Right cardiac atrium (tissue), 5 donors: ENCODE data around the gene FREM2. TPM values are rescaled to one million over a fixed set of nuclear protein-coding genes. Genes with fewer than 3 reads are reported as not detected.

ENCODE experiments used
- ATAC-seq, 2 donors: fragments of 200-7000 bp; cut with Tn5 transposase; one replicate each; pipeline versions ENCODE4 v1.8.0 to v1.9.1; 2020; ENCODE audit warnings: moderate library complexity in 2 of 2, mild to moderate bottlenecking in 1 of 2
- DNase-seq, 3 donors: peaks; one replicate each; pipeline ENCODE4 v3.0.0-alpha.2; 2020
- H3K27ac ChIP-seq: one replicate; pipeline ENCODE4 v1.5.1; 2013; ENCODE audit warnings: mild to moderate bottlenecking, low read length, control low read depth, moderate library complexity
- H3K27me3 ChIP-seq: one replicate; pipeline ENCODE4 v1.6.1; 2013; ENCODE audit not compliant: control insufficient read depth, insufficient read depth
- H3K4me1 ChIP-seq: one replicate; pipeline ENCODE4 v1.6.1; 2013; ENCODE audit warnings: low read length; ENCODE audit not compliant: control insufficient read depth, insufficient read depth
- H3K4me3 ChIP-seq: one replicate; pipeline ENCODE4 v1.5.1; 2013; ENCODE audit warnings: low read length, control low read depth
- H3K9me3 ChIP-seq: one replicate; pipeline ENCODE4 v1.6.1; 2013; ENCODE audit warnings: low read length; ENCODE audit not compliant: control insufficient read depth
- WGBS: extraction: QIAGEN DNeasy Blood & Tissue Kit; methylation state at CpG from one replicate; pipeline ENCODE4 v1.1.7; 2013; 5-methylcytosine and 5-hydroxymethylcytosine counted together
- intact Hi-C, 4 donors: fragments of 100-400 bp; cut with DNase I; formaldehyde crosslinking; loops; one replicate each; pipeline versions ENCODE4 v1.11.0 to v1.14.0; 2022 to 2023
- polyA plus RNA-seq: library from polyadenylated mRNA; stranded (reverse); fragments of 200-250 nt; gene quantifications from one replicate; pipeline ENCODE4 v1.2.3, GENCODE V29; 2013
- total RNA-seq, 4 donors: library from RNA; stranded (reverse); fragmentation: NEBNext Ultra II Directional; extraction: Animal tissue kit (Norgen Biotek cat#: 25700); gene quantifications; one replicate each; pipeline ENCODE4 v1.2.1, GENCODE V29; 2021
- donor health status: healthy with polysubstance abuse.
- donor health status: DM: no; HTN: yes; CAD: no.
- donor health status: DM: no; HTN: no; CAD: no.
- donor health status: DM: no; HTN: yes; CAD: no; lungs with severe emphysema.
- donor health status: DM: yes; HTN: yes; CAD: no.

FREM2 gene
- total and polyA plus RNA-seq, 5 donors = under 0.01 to 0.03 (median 0.03) TPM; not detected in 1

- no peaks in the 10 kb centered on the region for H3K4me1 ChIP-seq
- intact Hi-C loops = loop anchor here in 2 of 4 donors (5.0 kb wide), 1 partner anchor 75 kb away; no protein-coding TSS in a partner anchor
- H3K9me3 ChIP-seq = no peaks in the 10 kb centered on the region
- H3K4me3 ChIP-seq = peak overlapping the region; percentile 43
- peak; percentile 34 to 40 for ATAC-seq
- 2% methylated on average over 80 of the region's 80 CpGs for WGBS
- no peak overlapping the region for H3K27ac ChIP-seq
- DNase-seq = peak; percentile 18 to 62 (median 40)
- peaks cover 3% of the 10 kb centered on the region for H3K27me3 ChIP-seq
Observed at GRCh38 chr13:38687246-38688229, 661 bp downstream of the FREM2 start.

GRCh38 chr13:38688674-38689073 is 1.8 kb downstream of the FREM2 start:
- intact Hi-C loops = loop anchor here in 2 of 4 donors (5.0 kb wide), 1 partner anchor 74 kb away; no protein-coding TSS in a partner anchor
- WGBS = 88% methylated on average over 12 of the region's 12 CpGs
- peaks cover 2% of the 10 kb centered on the region for H3K4me1 ChIP-seq
- H3K27me3 ChIP-seq = no peaks in the 10 kb centered on the region
- DNase-seq (peak in 2 of 3 donors; percentile 43 to 46), ATAC-seq (no peak)
- no peak overlapping the region for H3K4me3 ChIP-seq
- no peak overlapping the region for H3K27ac ChIP-seq
- no peaks in the 10 kb centered on the region for H3K9me3 ChIP-seq

- H3K4me3 ChIP-seq = no peak overlapping the region
- no peak overlapping the region for H3K27ac ChIP-seq
- H3K4me1 ChIP-seq = peaks cover 2% of the 10 kb centered on the region
- H3K9me3 ChIP-seq = no peaks in the 10 kb centered on the region
- no peaks in the 10 kb centered on the region for H3K27me3 ChIP-seq
- ATAC-seq (no peak), DNase-seq (no peak)
- 92% methylated on average over 2 of the region's 2 CpGs for WGBS
- intact Hi-C loops = no loop called here
Observed at GRCh38 chr13:38690231-38690630, 3.4 kb downstream of the FREM2 start.

GRCh38 chr13:38693168-38693567 is 6.3 kb downstream of the FREM2 start:
- intact Hi-C loops = no loop called here
- Histone ChIP-seq H3K4me1 (peaks cover 2% of the 10 kb centered on the region), H3K27ac (no peak overlapping the region), H3K9me3 (no peaks in the 10 kb centered on the region), H3K4me3 (no peak overlapping the region), H3K27me3 (no peaks in the 10 kb centered on the region)
- 63% methylated on average over 2 of the region's 2 CpGs for WGBS
- DNase-seq (no peak), ATAC-seq (no peak)

GRCh38 chr13:38693641-38694040 is 6.8 kb downstream of the FREM2 start:
- Histone ChIP-seq H3K27me3 (no peaks in the 10 kb centered on the region), H3K27ac (no peak overlapping the region), H3K4me3 (no peak overlapping the region), H3K9me3 (no peaks in the 10 kb centered on the region), H3K4me1 (peaks cover 2% of the 10 kb centered on the region)
- ATAC-seq = peak in 1 of 2 donors; percentile 31
- intact Hi-C loops = no loop called here
- no peak for DNase-seq
- WGBS = 41% methylated on average over 2 of the region's 2 CpGs

GRCh38 chr13:38697197-38697596 is 10.3 kb downstream of the FREM2 start:
- no peak for ATAC-seq
- Histone ChIP-seq H3K4me1 (peaks cover 2% of the 10 kb centered on the region), H3K27me3 (no peaks in the 10 kb centered on the region), H3K4me3 (no peak overlapping the region), H3K27ac (no peak overlapping the region), H3K9me3 (no peaks in the 10 kb centered on the region)
- 74% methylated on average over 1 of the region's 1 CpG for WGBS
- intact Hi-C loops = no loop called here
- DNase-seq = no peak

GRCh38 chr13:38697628-38698333 is 10.9 kb downstream of the FREM2 start:
- H3K4me3 ChIP-seq = no peak overlapping the region
- H3K9me3 ChIP-seq = no peaks in the 10 kb centered on the region
- intact Hi-C loops = no loop called here
- WGBS = 89% methylated on average over 2 of the region's 2 CpGs
- DNase-seq (no peak), ATAC-seq (no peak)
- H3K27ac ChIP-seq = no peak overlapping the region
- H3K4me1 ChIP-seq = peaks cover 2% of the 10 kb centered on the region
- no peaks in the 10 kb centered on the region for H3K27me3 ChIP-seq

- H3K27ac ChIP-seq = no peak overlapping the region
- ATAC-seq (no peak), DNase-seq (no peak)
Observed at GRCh38 chr13:38700051-38700450, 13.2 kb downstream of the FREM2 start.

GRCh38 chr13:38702669-38703068 is 15.8 kb downstream of the FREM2 start:
- Histone ChIP-seq H3K4me3 (no peak overlapping the region), H3K4me1 (no peaks in the 10 kb centered on the region), H3K27ac (no peak overlapping the region), H3K27me3 (no peaks in the 10 kb centered on the region), H3K9me3 (no peaks in the 10 kb centered on the region)
- no peak for ATAC-seq
- intact Hi-C loops = no loop called here
- no peak for DNase-seq
- 28% methylated on average over 2 of the region's 2 CpGs for WGBS

More at GRCh38 chr13:38700051-38700450, 13.2 kb downstream of the FREM2 start:
- WGBS = 86% methylated on average over 2 of the region's 2 CpGs
- no peaks in the 10 kb centered on the region for H3K27me3 ChIP-seq
- no peaks in the 10 kb centered on the region for H3K4me1 ChIP-seq
- intact Hi-C loops = no loop called here
- no peaks in the 10 kb centered on the region for H3K9me3 ChIP-seq
- H3K4me3 ChIP-seq = no peak overlapping the region

- ATAC-seq = no peak
- 86% methylated on average over 1 of the region's 1 CpG for WGBS
Observed at GRCh38 chr13:38703255-38703654, 16.4 kb downstream of the FREM2 start.

GRCh38 chr13:38705365-38705764 is 18.5 kb downstream of the FREM2 start:
- Histone ChIP-seq H3K4me3 (no peak overlapping the region), H3K4me1 (no peaks in the 10 kb centered on the region), H3K27me3 (no peaks in the 10 kb centered on the region), H3K9me3 (no peaks in the 10 kb centered on the region), H3K27ac (no peak overlapping the region)
- ATAC-seq (no peak), DNase-seq (no peak)
- intact Hi-C loops = no loop called here
- WGBS = 83% methylated on average over 5 of the region's 5 CpGs

More at GRCh38 chr13:38703255-38703654, 16.4 kb downstream of the FREM2 start:
- H3K4me3 ChIP-seq = no peak overlapping the region
- H3K27me3 ChIP-seq = no peaks in the 10 kb centered on the region
- no peak for DNase-seq
- no peak overlapping the region for H3K27ac ChIP-seq
- intact Hi-C loops = no loop called here
- no peaks in the 10 kb centered on the region for H3K9me3 ChIP-seq
- H3K4me1 ChIP-seq = no peaks in the 10 kb centered on the region
